ENCODE data around the gene PID1. TPM values are rescaled to one million over a fixed set of nuclear protein-coding genes. Genes with fewer than 3 reads are reported as not detected.

PID1 gene
- total RNA-seq, 4 donors from 2014 or later = 33.1 to 48.6 (median 39.7) TPM

DNA sequence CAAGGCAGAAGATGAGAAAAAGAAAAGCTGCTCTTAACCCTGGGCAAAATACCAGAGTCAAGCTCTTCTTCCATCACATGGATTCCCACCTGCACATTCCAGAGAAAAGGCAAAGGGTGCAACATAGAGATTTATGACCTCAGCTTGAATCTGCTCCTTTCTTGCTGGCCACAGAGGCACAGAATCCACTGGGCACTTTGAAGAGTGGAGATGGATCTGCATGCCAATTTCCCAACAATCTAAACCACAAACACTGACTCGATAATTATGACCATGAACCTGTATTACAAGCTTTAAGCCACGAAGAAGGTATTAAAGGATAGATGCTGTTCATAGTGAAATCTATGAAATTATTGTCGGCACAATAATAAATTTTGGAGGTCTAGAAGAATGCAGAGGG lies 237.3 kb downstream of the PID1 start:
- TF ChIP-seq CTCF (IDR thresholded peaks at IDR 0.05) (no peak), EP300 (IDR thresholded peaks at IDR 0.05) (no peak), POLR2A (IDR thresholded peaks at IDR 0.05) (no peak)
- Histone ChIP-seq H3K9me3 (no peaks in the 10 kb centered on the region), H3K27ac (no peak overlapping the region), H3K4me3 (no peak overlapping the region), H3K27me3 (no peaks in the 10 kb centered on the region), H3K36me3 (no peaks in the 10 kb centered on the region), H3K4me1 (no peaks in the 10 kb centered on the region)
- WGBS, 2 donors = 87 to 90% methylated on average over 3 of the region's 3 CpGs
- DNase-seq (ENCODE audit: low spot score in 2 of 2) = no peak

DNA sequence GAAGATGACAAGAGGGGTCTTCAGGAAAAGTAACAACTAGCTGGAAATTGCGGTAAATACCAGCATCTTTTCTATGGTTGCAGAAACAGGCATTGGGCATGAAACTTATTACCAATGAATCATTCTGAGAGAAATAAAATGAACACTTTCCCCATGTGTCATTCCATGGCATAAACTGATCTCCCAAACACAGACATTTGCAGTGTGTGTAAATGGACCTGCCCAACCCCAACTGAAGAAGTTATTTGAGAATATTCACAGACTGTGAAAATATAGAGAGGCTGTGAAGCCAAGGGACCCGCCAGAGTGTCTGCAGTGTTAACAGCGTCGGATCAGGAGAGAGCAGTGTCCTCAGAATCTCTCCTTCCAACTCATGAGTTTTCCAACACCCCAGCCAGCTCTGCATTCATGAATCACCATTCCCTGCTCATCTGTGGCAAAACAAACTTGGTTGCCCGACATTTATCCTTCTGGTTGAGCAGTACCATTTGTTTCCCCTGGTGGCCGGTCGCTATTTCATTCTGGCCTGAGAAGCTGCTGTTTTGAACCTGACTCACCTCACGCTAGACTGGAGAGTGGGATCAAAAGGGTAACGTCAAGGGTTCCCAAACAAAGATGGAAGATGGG lies 238.4 kb downstream of the PID1 start:
- Histone ChIP-seq H3K4me1 (no peaks in the 10 kb centered on the region), H3K27ac (no peak overlapping the region), H3K4me3 (no peak overlapping the region), H3K36me3 (no peaks in the 10 kb centered on the region), H3K27me3 (no peaks in the 10 kb centered on the region), H3K9me3 (no peaks in the 10 kb centered on the region)
- no peak for DNase-seq (ENCODE audit: low spot score in 2 of 2)
- 93 to 96% methylated on average over 9 of the region's 9 CpGs for WGBS, 2 donors
- no peak for TF ChIP-seq EP300 (IDR thresholded peaks at IDR 0.05)
- TF ChIP-seq POLR2A (IDR thresholded peaks at IDR 0.05) = no peak
- TF ChIP-seq CTCF (IDR thresholded peaks at IDR 0.05) = no peak

DNA sequence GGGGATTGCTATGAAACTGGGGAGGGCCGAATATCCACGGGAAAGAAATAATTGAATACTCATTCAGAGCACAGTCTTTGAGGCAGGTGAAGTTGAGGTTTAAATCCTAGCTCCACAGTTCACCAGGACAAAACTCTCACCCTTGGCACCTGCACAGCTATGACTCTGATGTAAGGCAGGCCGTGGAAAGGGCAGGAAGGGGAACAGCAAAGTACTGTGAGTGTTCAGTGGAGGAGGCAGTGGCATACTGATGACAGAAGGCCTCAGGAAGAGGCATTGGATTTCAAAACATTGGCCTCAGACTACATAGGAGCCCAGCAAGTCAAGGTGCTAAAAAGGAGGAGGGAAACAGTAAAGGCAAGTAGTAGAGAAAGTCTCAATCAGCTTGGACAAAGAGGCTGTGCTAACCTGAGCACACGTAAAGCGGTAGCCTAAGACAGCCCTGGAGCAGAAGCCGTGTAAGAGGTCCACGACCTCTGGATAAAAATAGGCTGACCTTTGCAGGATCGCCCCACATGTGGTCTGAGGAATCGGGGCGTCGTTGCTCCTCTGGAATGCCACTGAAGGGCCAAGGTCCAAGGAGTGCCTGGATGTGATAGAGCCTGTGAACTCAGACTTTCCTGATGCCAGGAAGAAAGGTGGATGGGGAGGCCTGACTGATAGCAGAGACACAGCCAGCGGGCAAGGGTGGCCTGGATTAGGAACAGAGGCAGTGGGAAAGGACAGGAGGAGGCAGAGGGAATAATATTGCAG lies 243.6 kb downstream of the PID1 start:
- Histone ChIP-seq H3K9me3 (no peaks in the 10 kb centered on the region), H3K27ac (no peak overlapping the region), H3K4me3 (no peak overlapping the region), H3K36me3 (peaks cover 0 to 9% (median 0%) of the 10 kb centered on the region in 3 donors), H3K27me3 (no peaks in the 10 kb centered on the region), H3K4me1 (no peaks in the 10 kb centered on the region)
- TF ChIP-seq CTCF (IDR thresholded peaks at IDR 0.05) = no peak
- TF ChIP-seq EP300 (IDR thresholded peaks at IDR 0.05) = no peak
- no peak for TF ChIP-seq POLR2A (IDR thresholded peaks at IDR 0.05)
- DNase-seq (ENCODE audit: low spot score in 2 of 2) = no peak
- WGBS, 2 donors = 67 to 73% methylated on average over 12 of the region's 12 CpGs

GRCh38 chr2:229025653-229026052 lies 245.4 kb downstream of the PID1 start:
- 92 to 94% methylated on average over 19 to 20 of the region's 20 CpGs for WGBS, 2 donors
- peaks cover 0 to 9% (median 0%) of the 10 kb centered on the region in 3 donors for H3K36me3 ChIP-seq
- H3K27me3 ChIP-seq = no peaks in the 10 kb centered on the region
- TF ChIP-seq POLR2A (IDR thresholded peaks at IDR 0.05) (no peak), CTCF (IDR thresholded peaks at IDR 0.05) (no peak), EP300 (IDR thresholded peaks at IDR 0.05) (no peak)
- no peak overlapping the region for H3K4me3 ChIP-seq
- no peaks in the 10 kb centered on the region for H3K4me1 ChIP-seq
- no peak overlapping the region for H3K27ac ChIP-seq
- no peaks in the 10 kb centered on the region for H3K9me3 ChIP-seq
- DNase-seq (ENCODE audit: low spot score in 2 of 2) = no peak

DNA sequence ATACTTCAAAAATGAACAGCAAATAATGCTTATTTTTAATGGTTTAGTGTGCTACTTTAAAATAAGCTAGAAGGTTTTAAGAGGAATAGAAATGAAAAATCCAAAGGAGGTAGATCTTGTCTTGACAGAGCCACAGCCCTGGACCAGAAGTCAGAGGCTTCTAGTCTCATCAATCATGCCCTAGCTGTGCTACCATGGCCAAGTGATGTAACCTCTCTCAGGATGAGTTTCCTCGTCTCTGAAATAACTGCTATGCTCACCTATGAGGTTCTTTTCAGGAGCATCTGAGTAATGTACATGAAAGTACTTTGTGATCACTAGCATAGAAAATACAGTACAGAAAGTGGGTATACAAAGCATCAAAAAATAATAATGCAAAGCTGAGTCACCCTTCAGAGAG lies 248.4 kb downstream of the PID1 start:
- 83 to 84% methylated on average over 1 of the region's 1 CpG for WGBS, 2 donors

More for the DNA sequence above, 248.4 kb downstream of the PID1 start:
- no peaks in the 10 kb centered on the region for H3K9me3 ChIP-seq
- TF ChIP-seq CTCF (IDR thresholded peaks at IDR 0.05) (no peak), POLR2A (IDR thresholded peaks at IDR 0.05) (no peak), EP300 (IDR thresholded peaks at IDR 0.05) (no peak)
- H3K27me3 ChIP-seq = no peaks in the 10 kb centered on the region
- no peaks in the 10 kb centered on the region for H3K4me1 ChIP-seq
- H3K27ac ChIP-seq = no peak overlapping the region
- DNase-seq (ENCODE audit: low spot score in 2 of 2) = no peak
- H3K36me3 ChIP-seq = peaks cover 0 to 9% (median 0%) of the 10 kb centered on the region in 3 donors
- H3K4me3 ChIP-seq = no peak overlapping the region
